IMR-90 (cell line): ENCODE measurements around the gene IQGAP2. TPM values are rescaled to one million over a fixed set of nuclear protein-coding genes. Genes with fewer than 3 reads are reported as not detected.

Experiments used
- ATAC-seq: fragments of 200-7000 bp; cut with Tn5 transposase; 2 replicates; pipeline ENCODE4 v1.9.1; 2020; ENCODE audit warnings: low read depth, mild to moderate bottlenecking, moderate library complexity
- BruUV-seq: library from RNA; stranded (reverse); fragments of 400-500 nt; replicated peaks from 2 replicates; lab custom pipeline; 2021; lab: Mats Ljungman, UMichigan
- CTCF ChIA-PET: fragments of 300-600 bp; formaldehyde crosslinking; extraction: SDS; loops from one replicate; lab custom pipeline; 2021; ENCODE audit warnings: antibody characterized with exemption; lab: Yijun Ruan, JAX
- POLR2A ChIA-PET: fragments of 300-600 bp; sonication (Branson Sonifier 250); formaldehyde crosslinking; loops from one replicate; lab custom pipeline; 2022; ENCODE audit warnings: antibody characterized with exemption; ENCODE audit not compliant: unreplicated experiment; lab: Charles Lee
- DNase-seq: peaks from one replicate; pipeline ENCODE4 v3.0.0; 2013
- H2AFZ ChIP-seq: replicated peaks from 2 replicates; pipeline ENCODE3; 2013; ENCODE audit warnings: low read length, mild to moderate bottlenecking; ENCODE audit not compliant: poor library complexity
- H2AK5ac ChIP-seq: 2 replicates; pipeline ENCODE4 v1.6.1; 2013; ENCODE audit warnings: low read depth, low read length, inconsistent platforms
- H2AK9ac ChIP-seq: replicated peaks from 2 replicates; pipeline ENCODE3; 2013; ENCODE audit warnings: mild to moderate bottlenecking, low read depth, low read length, moderate library complexity; ENCODE audit not compliant: poor library complexity
- H2BK120ac ChIP-seq: 2 replicates; pipeline ENCODE4 v1.6.1; 2013; ENCODE audit warnings: low read depth, low read length, inconsistent platforms
- H2BK15ac ChIP-seq: 3 replicates; pipeline ENCODE4 v1.6.1; 2013; ENCODE audit warnings: low read depth, low read length, inconsistent platforms
- H2BK20ac ChIP-seq: 2 replicates; pipeline ENCODE4 v1.6.1; 2013; ENCODE audit warnings: low read depth, mild to moderate bottlenecking, inconsistent platforms, low read length, moderate library complexity
- H2BK5ac ChIP-seq: 2 replicates; pipeline ENCODE4 v1.6.1; 2013; ENCODE audit warnings: mild to moderate bottlenecking, low read depth, low read length, inconsistent platforms; ENCODE audit not compliant: poor library complexity, severe bottlenecking
- H3K14ac ChIP-seq: replicated peaks from 2 replicates; pipeline ENCODE4 v1.6.1; 2013; ENCODE audit warnings: low read depth, low read length, inconsistent platforms
- H3K18ac ChIP-seq: 2 replicates; pipeline ENCODE4 v1.6.1; 2013; ENCODE audit warnings: low read depth, low read length, control low read depth
- H3K23ac ChIP-seq: 2 replicates; pipeline ENCODE4 v1.6.1; 2013; ENCODE audit warnings: low read depth, low read length, inconsistent platforms
- H3K27ac ChIP-seq: 2 replicates; pipeline ENCODE4 v1.5.1; 2013; ENCODE audit warnings: mild to moderate bottlenecking, control low read depth, low read length; ENCODE audit not compliant: insufficient read depth
- H3K27me3 ChIP-seq: 2 replicates; pipeline ENCODE4 v1.6.1; 2013; ENCODE audit warnings: low read length; ENCODE audit not compliant: control insufficient read depth, insufficient read depth
- H3K36me3 ChIP-seq: 2 replicates; pipeline ENCODE4 v1.6.1; 2013; ENCODE audit warnings: low read length, mixed read lengths; ENCODE audit not compliant: control insufficient read depth, insufficient read depth
- H3K4ac ChIP-seq: 2 replicates; pipeline ENCODE4 v1.6.1; 2013; ENCODE audit warnings: low read depth, low read length, inconsistent platforms
- H3K4me1 ChIP-seq: 2 replicates; pipeline ENCODE4 v1.6.1; 2013; ENCODE audit warnings: low read length, mixed read lengths; ENCODE audit not compliant: control insufficient read depth, insufficient read depth
- H3K4me2 ChIP-seq: 2 replicates; pipeline ENCODE4 v1.6.1; 2013; ENCODE audit warnings: low read depth, mild to moderate bottlenecking, control low read depth, low read length, moderate library complexity
- H3K4me3 ChIP-seq: 2 replicates; pipeline ENCODE4 v1.5.1; 2013; ENCODE audit warnings: low read depth, mild to moderate bottlenecking, control low read depth, low read length, moderate library complexity; ENCODE audit not compliant: insufficient read depth
- H3K56ac ChIP-seq: 2 replicates; pipeline ENCODE4 v1.6.1; 2013; ENCODE audit warnings: low read length, inconsistent platforms; ENCODE audit not compliant: insufficient read depth; ENCODE audit errors: extremely low read depth
- H3K79me1 ChIP-seq, 2 experiments: 2 replicates each; pipeline ENCODE4 v1.6.1; 2013; ENCODE audit warnings: low read length in 2 of 2, inconsistent platforms in 1 of 2, low read depth in 1 of 2
- H3K9ac ChIP-seq: 2 replicates; pipeline ENCODE4 v1.6.1; 2013; ENCODE audit warnings: low read depth, low read length, control low read depth
- H3K9me1 ChIP-seq: 2 replicates; pipeline ENCODE4 v1.6.1; 2013; ENCODE audit warnings: low read length, inconsistent platforms; ENCODE audit not compliant: insufficient read depth
- H3K9me3 ChIP-seq: 2 replicates; pipeline ENCODE4 v1.6.1; 2013; ENCODE audit warnings: low read length; ENCODE audit not compliant: control insufficient read depth, insufficient read depth
- H4K20me1 ChIP-seq: 2 replicates; pipeline ENCODE4 v1.6.1; 2013; ENCODE audit warnings: low read length, inconsistent platforms; ENCODE audit not compliant: insufficient read depth
- H4K5ac ChIP-seq: 2 replicates; pipeline ENCODE4 v1.6.1; 2013; ENCODE audit warnings: mild to moderate bottlenecking, low read depth, low read length, control low read depth
- H4K8ac ChIP-seq, 2 experiments: 2 replicates each; pipeline ENCODE4 v1.6.1; 2013; ENCODE audit warnings: low read depth in 2 of 2, low read length in 2 of 2, control low read depth in 1 of 2, inconsistent platforms in 1 of 2
- H4K91ac ChIP-seq: 2 replicates; pipeline ENCODE4 v1.6.1; 2013; ENCODE audit warnings: low read depth, low read length, inconsistent platforms; ENCODE audit not compliant: insufficient read depth
- BHLHE40 ChIP-seq: fragments of 150-350 bp; IDR thresholded peaks from 2 replicates; pipeline ENCODE4 v1.6.1; 2016; ENCODE audit warnings: mild to moderate bottlenecking, low read depth, low read length
- CEBPB ChIP-seq: IDR thresholded peaks from 2 replicates; pipeline ENCODE4 v1.6.1; 2012; ENCODE audit warnings: low read depth, low read length, improper control_type of control experiment
- CHD1 ChIP-seq: IDR thresholded peaks from 2 replicates; pipeline ENCODE4 v1.6.1; 2012; ENCODE audit warnings: low read depth, low read length, improper control_type of control experiment
- CTCF ChIP-seq: conservative IDR thresholded peaks from 2 replicates; pipeline ENCODE4 v1.5.1; 2012; ENCODE audit warnings: mild to moderate bottlenecking, low read depth, low read length, improper control_type of control experiment
- ELK1 ChIP-seq: fragments of 150-350 bp; IDR thresholded peaks from 2 replicates; pipeline ENCODE4 v1.6.1; 2016; ENCODE audit warnings: low read depth, mild to moderate bottlenecking, low read length, moderate library complexity, borderline replicate concordance
- FOS ChIP-seq: fragments of 150-350 bp; IDR thresholded peaks from 2 replicates; pipeline ENCODE4 v1.6.1; 2016; ENCODE audit warnings: low read depth, low read length
- MAFK ChIP-seq: IDR thresholded peaks from 2 replicates; pipeline ENCODE4 v1.6.1; 2012; ENCODE audit warnings: low read depth, low read length, improper control_type of control experiment
- MAZ ChIP-seq: IDR thresholded peaks from 2 replicates; pipeline ENCODE4 v1.6.1; 2012; ENCODE audit warnings: low read depth, mild to moderate bottlenecking, low read length, improper control_type of control experiment, moderate library complexity, borderline replicate concordance
- MXI1 ChIP-seq: IDR thresholded peaks from 2 replicates; pipeline ENCODE4 v1.6.1; 2012; ENCODE audit warnings: low read depth, mild to moderate bottlenecking, low read length, moderate library complexity, borderline replicate concordance
- NFE2L2 ChIP-seq: fragments of 150-350 bp; IDR thresholded peaks from 2 replicates; pipeline ENCODE4 v1.6.1; 2016; ENCODE audit warnings: low read depth, mild to moderate bottlenecking, low read length
- POLR2A ChIP-seq: IDR thresholded peaks from 2 replicates; pipeline ENCODE4 v1.6.1; 2012; ENCODE audit warnings: mild to moderate bottlenecking, low read depth, low read length
- RAD21 ChIP-seq: IDR thresholded peaks from 2 replicates; pipeline ENCODE4 v1.6.1; 2012; ENCODE audit warnings: low read length, improper control_type of control experiment
- RCOR1 ChIP-seq: IDR thresholded peaks from 2 replicates; pipeline ENCODE4 v1.6.1; 2012; ENCODE audit warnings: mild to moderate bottlenecking, low read length, improper control_type of control experiment; ENCODE audit not compliant: insufficient replicate concordance
- RFX5 ChIP-seq: IDR thresholded peaks from 2 replicates; pipeline ENCODE4 v1.8.0; 2012; ENCODE audit warnings: low read depth, mild to moderate bottlenecking, low read length, moderate library complexity
- SMC3 ChIP-seq: fragments of 150-350 bp; IDR thresholded peaks from 2 replicates; pipeline ENCODE4 v1.6.1; 2016; ENCODE audit warnings: low read depth, mild to moderate bottlenecking, antibody characterized with exemption, low read length, moderate library complexity
- USF2 ChIP-seq: fragments of 150-350 bp; IDR thresholded peaks from 2 replicates; pipeline ENCODE4 v1.6.1; 2017; ENCODE audit warnings: mild to moderate bottlenecking, antibody characterized with exemption, low read length, low read depth
- WGBS, 2 experiments: methylation state at CpG; one replicate each; pipeline versions ENCODE4 v1.1.5 to v1.1.7; 2013; ENCODE audit warnings: missing lambda C conversion rate in 2 of 2; ENCODE audit not compliant: insufficient read length in 1 of 2; ENCODE audit errors: extremely low coverage in 2 of 2; 5-methylcytosine and 5-hydroxymethylcytosine counted together
- dilution Hi-C: fragments of 300-500 bp; cut with HindIII; formaldehyde crosslinking; loops from one replicate; pipeline ENCODE4 v1.14.3; 2018; ENCODE audit warnings: low sequenced_read_pairs; ENCODE audit not compliant: unreplicated experiment
- in situ Hi-C: fragments of 300-500 bp; cut with MboI; formaldehyde crosslinking; loops from 3 replicates; pipeline ENCODE4 v1.14.3; 2019; ENCODE audit warnings: low sequenced_read_pairs, inconsistent platforms, mixed read lengths
- intact Hi-C: fragments of 100-400 bp; cut with micrococcal nuclease; formaldehyde crosslinking; loops from 2 replicates; pipeline ENCODE4 v1.10.0; 2022
- polyA plus RNA-seq, 3 experiments: library from polyadenylated mRNA; depleted of rRNA; stranded (reverse); fragments of >200 nt; gene quantifications; 2 replicates each; pipeline ENCODE4 v1.2.3, GENCODE V29; 2012; ENCODE audit warnings: low replicate concordance in 1 of 3
- total RNA-seq: library from RNA; depleted of rRNA; stranded (reverse); fragments of >200 nt; gene quantifications from 2 replicates; pipeline ENCODE4 v1.2.3, GENCODE V29; 2012

The IQGAP2 gene
- total and polyA plus RNA-seq, 2 of the 4 experiments (the other 2 are of a cell fraction): 0.21 to 0.36 TPM

- Histone ChIP-seq H3K56ac (no peak overlapping the region), H3K14ac (no peak overlapping the region), H4K91ac (no peak overlapping the region), H4K8ac (no peak overlapping the region), H3K23ac (no peak overlapping the region), H3K27ac (no peak overlapping the region), H2AK9ac (no peak overlapping the region), H3K4ac (no peak overlapping the region), H4K5ac (no peak overlapping the region), H3K4me3 (no peak overlapping the region), H2BK15ac (no peak overlapping the region), H3K9ac (no peak overlapping the region), H2AK5ac (no peak overlapping the region), H2BK20ac (no peak overlapping the region), H3K4me2 (no peak overlapping the region), H3K4me1 (no peaks in the 10 kb centered on the region), H2BK120ac (no peak overlapping the region), H3K79me1 (no peaks in the 10 kb centered on the region), H3K18ac (no peak overlapping the region), H3K9me3 (no peaks in the 10 kb centered on the region), H2BK5ac (no peak overlapping the region), H3K27me3 (no peaks in the 10 kb centered on the region), H4K20me1 (no peaks in the 10 kb centered on the region), H3K9me1 (no peaks in the 10 kb centered on the region), H2AFZ (no peak overlapping the region), H3K36me3 (no peaks in the 10 kb centered on the region)
- dilution Hi-C loops: no loop called here
- WGBS, 2 experiments: no CpG with 5 or more reads among the region's 1 CpG
- intact Hi-C loops: no loop called here
- ChIA-PET POLR2A (no interaction called here), CTCF (no interaction called here)
- ATAC-seq (no peak), DNase-seq (no peak)
- in situ Hi-C loops: no loop called here
- BruUV-seq: no TSS peak
- TF ChIP-seq USF2 (no peak), RCOR1 (no peak), CHD1 (no peak), ELK1 (no peak), POLR2A (no peak), RFX5 (no peak), FOS (no peak), CTCF (no peak), CEBPB (no peak), BHLHE40 (no peak), SMC3 (no peak), MAZ (no peak), RAD21 (no peak), MXI1 (no peak), NFE2L2 (no peak), MAFK (no peak)
Observed at GRCh38 chr5:76433261-76433660, 30.2 kb downstream of the IQGAP2 start.
